ENCODE measurements around the gene AGBL4. TPM values are rescaled to one million over a fixed set of nuclear protein-coding genes. Genes with fewer than 3 reads are reported as not detected.

Gene AGBL4
- total and polyA plus RNA-seq, 2 of the 4 experiments (the other 2 are of a cell fraction) = not detected

GRCh38 chr1:49841767-49842166 is 182.0 kb downstream of the AGBL4 start:
- DNase-seq (no peak), ATAC-seq (ENCODE audit: low read depth) (no peak)
- peaks cover 40% of the 10 kb centered on the region for H3K9me3 ChIP-seq (ENCODE audit: control insufficient read depth, insufficient read depth, low read length)
- no peaks in the 10 kb centered on the region for H3K79me1 ChIP-seq (ENCODE audit: low read depth in 1 of 2, low read length in 2 of 2)
- no peak overlapping the region for H2BK15ac ChIP-seq (ENCODE audit: low read depth, low read length)
- H3K4me2 ChIP-seq (ENCODE audit: low read depth, low read length) = no peak overlapping the region
- H3K23ac ChIP-seq (ENCODE audit: low read depth, low read length) = no peak overlapping the region
- in situ Hi-C loops (cut with MboI; ENCODE audit: low sequenced_read_pairs) (no loop called here), intact Hi-C loops (cut with micrococcal nuclease) (no loop called here), dilution Hi-C loops (cut with HindIII; ENCODE audit: low sequenced_read_pairs, unreplicated experiment) (no loop called here)
- POLR2A ChIA-PET (ENCODE audit: unreplicated experiment) = no interaction called here
- H4K8ac ChIP-seq (ENCODE audit: low read depth in 2 of 2, low read length in 2 of 2) = no peak overlapping the region
- no peak overlapping the region for H3K18ac ChIP-seq (ENCODE audit: low read depth, low read length)
- no peak overlapping the region for H3K9ac ChIP-seq (ENCODE audit: low read depth, low read length)
- no peaks in the 10 kb centered on the region for H3K9me1 ChIP-seq (ENCODE audit: insufficient read depth, low read length)
- no peak overlapping the region for H2BK20ac ChIP-seq (ENCODE audit: low read depth, low read length)
- no TSS peak for BruUV-seq (replicated peaks)
- no peak overlapping the region for H4K5ac ChIP-seq (ENCODE audit: low read depth, low read length)
- no peak overlapping the region for H2AFZ ChIP-seq (replicated peaks; ENCODE audit: low read length, poor library complexity)
- H3K4ac ChIP-seq (ENCODE audit: low read depth, low read length) = no peak overlapping the region
- H3K27ac ChIP-seq (ENCODE audit: insufficient read depth, low read length) = no peak overlapping the region
- H2AK5ac ChIP-seq (ENCODE audit: low read depth, low read length) = no peak overlapping the region
- no peaks in the 10 kb centered on the region for H4K20me1 ChIP-seq (ENCODE audit: insufficient read depth, low read length)
- H2BK5ac ChIP-seq (ENCODE audit: low read depth, low read length, poor library complexity, severe bottlenecking) = no peak overlapping the region
- CTCF ChIA-PET = no interaction called here
- no peak overlapping the region for H3K56ac ChIP-seq (ENCODE audit: extremely low read depth, insufficient read depth, low read length)
- no peak overlapping the region for H4K91ac ChIP-seq (ENCODE audit: insufficient read depth, low read depth, low read length)
- no peak overlapping the region for H2BK120ac ChIP-seq (ENCODE audit: low read depth, low read length)
- TF ChIP-seq ELK1 (IDR thresholded peaks at IDR 0.05; ENCODE audit: borderline replicate concordance, low read depth, low read length) (no peak), CTCF (conservative IDR thresholded peaks at IDR 0.05; ENCODE audit: low read depth, low read length) (no peak), USF2 (IDR thresholded peaks at IDR 0.05; ENCODE audit: low read depth, low read length) (no peak), MAFK (IDR thresholded peaks at IDR 0.05; ENCODE audit: low read depth, low read length) (no peak), RAD21 (IDR thresholded peaks at IDR 0.05; ENCODE audit: low read length) (no peak), BHLHE40 (IDR thresholded peaks at IDR 0.05; ENCODE audit: low read depth, low read length) (no peak), POLR2A (IDR thresholded peaks at IDR 0.05; ENCODE audit: low read depth, low read length) (no peak), CEBPB (IDR thresholded peaks at IDR 0.05; ENCODE audit: low read depth, low read length) (no peak), MAZ (IDR thresholded peaks at IDR 0.05; ENCODE audit: borderline replicate concordance, low read depth, low read length) (no peak), CHD1 (IDR thresholded peaks at IDR 0.05; ENCODE audit: low read depth, low read length) (no peak), SMC3 (IDR thresholded peaks at IDR 0.05; ENCODE audit: low read depth, low read length) (no peak), RFX5 (IDR thresholded peaks at IDR 0.05; ENCODE audit: low read depth, low read length) (no peak), RCOR1 (IDR thresholded peaks at IDR 0.05; ENCODE audit: insufficient replicate concordance, low read length) (no peak), FOS (IDR thresholded peaks at IDR 0.05; ENCODE audit: low read depth, low read length) (no peak), NFE2L2 (IDR thresholded peaks at IDR 0.05; ENCODE audit: low read depth, low read length) (no peak), MXI1 (IDR thresholded peaks at IDR 0.05; ENCODE audit: borderline replicate concordance, low read depth, low read length) (no peak)
- no peak overlapping the region for H3K4me3 ChIP-seq (ENCODE audit: insufficient read depth, low read depth, low read length)
- H3K14ac ChIP-seq (replicated peaks; ENCODE audit: low read depth, low read length) = no peak overlapping the region
- no peak overlapping the region for H2AK9ac ChIP-seq (replicated peaks; ENCODE audit: low read depth, low read length, poor library complexity)
- WGBS, 2 experiments (ENCODE audit: extremely low coverage in 2 of 2, insufficient read length in 1 of 2) = 71% methylated on average over 5 of the region's 13 CpGs; no CpG with 5 or more reads in 1 of the 2 experiments
- H3K4me1 ChIP-seq (ENCODE audit: control insufficient read depth, insufficient read depth, low read length) = no peaks in the 10 kb centered on the region
- no peaks in the 10 kb centered on the region for H3K36me3 ChIP-seq (ENCODE audit: control insufficient read depth, insufficient read depth, low read length)
- no peaks in the 10 kb centered on the region for H3K27me3 ChIP-seq (ENCODE audit: control insufficient read depth, insufficient read depth, low read length)
